ENCODE results near the gene DICER1. TPM values are rescaled to one million over a fixed set of nuclear protein-coding genes. Genes with fewer than 3 reads are reported as not detected.
A peak's percentile ranks its signal among the peaks of the same experiment; 100 is the strongest.

The DICER1 gene
- total RNA-seq, 1 experiment from 2014 or later = 14.0 TPM

DNA sequence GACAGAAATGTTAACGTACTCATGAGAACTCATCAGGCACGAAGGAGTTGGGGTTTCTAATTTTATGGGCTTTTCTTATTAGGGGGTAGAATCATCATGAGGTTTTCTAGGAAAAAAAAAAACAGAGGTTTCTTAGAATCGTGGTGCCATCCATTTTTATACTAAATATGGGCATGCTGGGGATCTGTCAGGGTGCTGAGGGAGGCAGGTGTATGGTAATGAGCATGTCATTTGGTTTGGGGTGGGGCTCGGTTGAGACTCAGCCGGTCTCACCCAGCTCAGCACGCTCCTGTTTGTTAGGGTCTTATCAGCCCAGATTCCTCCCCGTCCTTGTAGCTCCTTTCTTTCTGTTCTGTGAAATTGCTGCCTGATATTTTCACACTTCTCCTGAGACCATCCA, 98.2 kb downstream of the DICER1 start:
- DNase-seq (ENCODE audit: low spot score) = no peak

DNA sequence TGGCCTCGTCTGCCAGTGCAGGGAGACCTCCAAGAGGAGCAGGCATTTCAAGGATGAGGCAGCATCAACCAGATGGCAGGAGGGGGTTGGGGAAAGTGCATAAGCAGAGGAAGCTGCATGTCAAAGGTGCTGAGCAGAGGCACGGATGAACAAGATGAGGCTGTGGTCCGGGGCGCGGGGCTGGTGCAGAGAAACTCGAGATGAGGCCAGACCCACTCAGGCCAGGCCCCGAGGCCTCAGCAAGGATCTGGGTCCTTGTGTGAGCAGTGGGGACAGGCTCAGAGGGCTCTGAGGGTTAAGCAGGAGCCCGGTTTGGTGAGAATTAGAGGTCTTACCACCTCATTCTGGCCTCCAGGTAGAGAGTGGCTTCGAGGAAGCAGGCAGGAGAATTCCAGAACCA, 98.8 kb downstream of the DICER1 start:
- no peak for DNase-seq (ENCODE audit: low spot score)

DNA sequence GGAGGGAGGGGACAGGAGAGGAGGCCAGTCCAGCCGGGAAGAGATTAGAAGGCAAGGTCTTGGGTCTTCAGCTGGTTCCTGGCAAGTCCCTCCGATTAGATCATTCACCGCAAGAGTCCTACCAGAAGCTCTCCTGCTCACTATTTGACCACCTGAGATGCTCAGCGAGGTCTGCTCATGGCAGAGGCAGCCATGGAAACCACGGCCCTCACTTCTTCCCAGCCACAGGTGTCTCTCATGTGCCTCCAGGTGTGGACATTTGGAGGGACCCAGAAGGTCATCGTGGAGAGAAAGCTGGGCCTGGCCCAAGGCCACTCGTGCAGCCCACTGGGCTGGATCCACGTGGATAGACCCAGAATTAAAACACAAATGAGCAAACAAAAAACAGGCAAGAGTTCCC, 99.5 kb downstream of the DICER1 start:
- no peak for DNase-seq (ENCODE audit: low spot score)

DNA sequence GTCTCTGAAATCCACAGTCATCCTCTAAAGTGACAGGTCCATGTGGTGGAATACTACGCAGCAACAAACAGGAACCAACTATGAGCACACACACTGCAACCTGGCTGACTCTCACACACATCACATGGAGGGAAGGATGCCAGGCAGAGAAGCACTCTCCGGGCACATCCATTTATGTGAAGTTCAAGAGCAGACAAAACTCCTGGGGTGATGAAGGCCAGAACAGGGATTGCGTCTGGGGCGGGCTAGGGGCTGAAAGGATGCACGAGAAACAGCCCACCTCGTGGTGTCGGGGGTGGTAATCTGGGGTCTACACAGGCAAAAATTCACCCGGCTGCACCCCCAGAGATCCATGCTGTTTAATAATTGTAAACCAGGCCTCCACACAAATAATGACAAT, 100.2 kb downstream of the DICER1 start:
- no peak for DNase-seq (ENCODE audit: low spot score)

DNA sequence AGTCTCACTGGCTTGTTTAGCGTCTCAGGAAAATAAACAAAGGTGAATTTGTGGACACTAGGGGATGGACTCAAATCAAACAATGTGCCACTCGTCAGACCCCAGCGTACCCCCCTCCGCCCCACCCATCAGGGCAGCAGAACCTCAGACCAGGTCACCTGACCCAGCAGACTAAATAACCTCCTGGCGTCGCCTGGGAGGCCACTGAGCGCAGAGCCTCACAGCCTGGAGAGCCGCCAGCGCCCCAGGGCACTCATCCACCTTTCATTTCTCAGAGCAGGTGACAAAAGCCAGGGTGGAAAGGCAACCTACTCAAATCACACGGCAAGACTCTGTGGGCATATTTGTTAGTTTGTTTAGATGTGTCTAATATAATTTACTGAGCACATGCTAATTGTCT, 100.9 kb downstream of the DICER1 start:
- peak; percentile 35 for DNase-seq (ENCODE audit: low spot score)

DNA sequence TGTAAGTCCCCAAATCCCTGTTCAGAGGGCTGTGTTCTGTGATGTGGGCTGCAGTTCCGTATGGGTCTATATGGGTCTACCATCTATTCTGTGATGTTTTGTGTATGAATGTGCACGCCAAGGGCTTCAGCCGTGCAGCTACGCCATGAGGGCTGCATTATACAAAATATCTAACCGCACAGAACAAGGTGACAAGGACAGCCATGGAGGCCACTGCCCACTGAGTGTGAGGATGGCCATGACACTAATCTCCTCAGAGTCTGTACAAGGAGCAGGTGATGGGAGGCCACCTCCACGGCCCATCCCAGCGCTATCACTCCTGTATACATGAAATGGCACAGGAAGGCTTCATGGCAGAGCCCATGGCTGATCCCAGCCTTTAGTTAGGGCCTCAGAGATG, 102.0 kb downstream of the DICER1 start:
- no peak for DNase-seq (ENCODE audit: low spot score)

DNA sequence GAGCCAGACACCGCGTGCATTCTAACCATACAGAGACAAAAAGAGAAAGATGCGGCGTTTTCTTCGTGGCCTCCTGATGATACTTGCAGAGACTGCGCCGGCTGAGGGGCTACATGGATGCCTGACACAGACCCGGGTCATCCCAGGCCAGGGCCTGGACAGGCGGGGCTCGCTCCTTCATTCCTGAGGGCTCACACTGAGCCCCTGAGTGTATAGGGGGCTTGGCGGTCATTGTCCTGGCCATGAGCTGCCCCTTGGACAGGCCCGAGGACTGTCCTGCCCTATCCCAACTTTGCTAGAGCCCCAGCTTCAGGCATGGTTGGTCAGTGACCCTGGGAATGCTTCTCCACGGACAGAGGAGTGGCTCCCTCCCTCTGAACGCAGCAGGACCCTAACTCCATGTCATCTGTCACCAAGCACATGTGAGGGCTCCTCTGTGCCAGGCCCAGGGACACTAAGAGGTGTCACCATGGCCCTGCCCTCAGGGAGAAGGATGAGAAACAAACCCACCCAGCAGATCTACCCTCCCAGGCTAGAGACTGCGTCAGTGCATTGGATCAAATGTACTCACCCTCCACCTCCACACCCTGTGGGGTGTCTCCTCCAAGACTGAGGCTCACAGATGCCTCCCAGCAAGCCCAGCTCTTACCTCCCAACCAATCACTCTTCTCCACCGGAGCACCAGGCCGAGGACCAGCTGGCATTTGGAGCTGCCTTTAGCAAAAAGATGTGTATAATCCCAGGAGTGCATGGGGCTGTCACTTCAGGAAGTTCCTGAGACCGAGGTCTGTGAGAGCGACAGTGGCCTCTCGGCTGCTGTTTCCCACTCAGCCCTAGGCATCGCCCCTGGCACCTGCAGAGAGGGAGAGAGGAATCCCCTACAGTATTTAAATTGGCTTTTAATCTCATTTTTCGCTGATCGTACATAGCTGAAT, 102.7 kb downstream of the DICER1 start:
- no peak for DNase-seq (ENCODE audit: low spot score)

DNA sequence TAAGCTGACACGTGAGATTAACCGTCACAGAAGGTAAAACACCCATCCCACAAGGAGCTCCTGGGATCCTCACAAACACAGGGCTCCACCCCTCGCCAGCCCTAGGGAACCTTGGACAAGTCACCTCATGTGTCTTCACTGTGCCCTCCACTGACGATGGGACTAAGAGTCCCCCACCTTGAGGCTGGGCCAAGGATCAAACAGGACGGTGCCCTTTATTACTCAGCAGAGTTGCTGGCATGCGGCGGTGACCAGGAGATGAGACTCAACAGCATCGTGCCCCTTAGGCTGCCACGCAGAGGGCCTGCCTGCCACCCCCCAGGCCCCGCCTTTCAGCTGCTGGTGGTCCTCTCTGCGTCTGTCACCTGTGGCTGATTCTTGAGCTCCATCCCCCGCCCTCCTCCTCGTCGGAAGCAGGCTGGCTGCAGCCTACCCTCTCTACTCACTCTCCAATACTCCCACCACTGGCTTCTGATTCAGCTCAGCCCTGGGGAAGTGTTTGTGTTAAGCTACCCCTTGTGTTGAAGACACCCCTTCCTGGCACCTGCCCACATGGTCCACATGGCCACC, 105.2 kb downstream of the DICER1 start:
- DNase-seq (ENCODE audit: low spot score) = no peak

DNA sequence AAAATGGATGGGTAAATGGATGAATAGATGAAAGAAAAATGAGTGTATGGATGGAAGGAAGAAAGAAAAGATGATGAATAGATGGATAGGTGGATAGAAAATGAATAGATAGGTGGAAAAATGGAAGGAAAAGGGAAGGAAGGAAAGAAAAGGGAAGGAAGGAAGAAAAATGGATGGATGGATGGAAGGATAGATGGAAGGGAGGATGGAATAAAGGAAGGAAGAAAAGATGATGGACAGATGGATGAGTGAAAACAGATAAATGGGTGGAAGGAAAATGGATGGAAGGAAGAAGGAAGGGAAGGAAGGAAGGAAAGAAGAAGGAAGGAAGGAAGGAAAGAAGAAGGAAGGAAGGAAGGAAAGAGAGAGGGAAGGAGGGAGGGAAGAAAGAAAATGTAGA, 107.4 kb downstream of the DICER1 start:
- DNase-seq (ENCODE audit: low spot score) = no peak

DNA sequence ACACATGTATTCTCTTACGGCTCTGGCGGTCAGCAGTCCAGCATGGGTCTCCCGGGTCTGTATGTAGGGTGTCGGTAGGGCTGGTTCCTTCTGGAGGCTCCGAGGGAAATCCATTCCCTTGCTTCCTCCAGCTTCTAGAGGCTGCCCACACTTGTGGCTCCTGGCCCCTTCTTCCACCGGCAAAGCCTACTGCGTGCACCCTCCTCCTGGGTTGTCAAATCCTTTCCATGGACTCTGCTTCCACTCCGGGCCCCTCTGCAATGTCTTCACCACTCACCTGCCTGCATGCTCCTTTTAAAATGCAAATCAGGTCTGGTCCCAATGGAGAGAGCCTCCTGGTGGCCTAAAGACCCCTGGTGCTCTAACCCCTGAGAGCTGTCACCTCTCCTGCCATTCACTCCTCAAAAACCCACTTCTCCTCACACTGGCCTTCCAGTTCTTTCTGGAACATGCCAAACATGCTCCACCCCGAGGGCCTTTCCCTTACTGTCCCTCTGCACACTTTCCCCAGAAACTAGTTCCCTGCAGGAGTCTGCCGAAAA, 108.5 kb downstream of the DICER1 start:
- DNase-seq (ENCODE audit: low spot score) = no peak

DNA sequence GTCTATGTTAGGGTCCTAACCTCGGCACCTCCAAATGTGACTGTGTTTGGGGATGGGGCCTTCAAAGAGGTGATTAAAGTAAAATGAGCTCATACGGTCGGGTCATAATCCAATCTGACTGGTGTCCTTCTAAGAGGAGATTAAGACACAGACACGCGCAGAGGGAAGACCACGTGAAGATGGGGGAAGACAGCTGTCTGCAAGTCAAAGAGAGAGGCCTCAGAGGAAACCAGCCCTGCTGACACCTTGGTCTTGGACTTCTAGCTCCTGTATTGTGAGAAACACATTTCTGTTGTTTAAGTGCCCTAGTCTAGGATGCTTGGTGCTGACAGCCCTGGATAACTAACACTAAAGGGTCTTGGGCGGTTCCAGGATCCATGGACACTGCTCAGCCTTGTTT, 109.6 kb downstream of the DICER1 start:
- DNase-seq (ENCODE audit: low spot score) = no peak

DNA sequence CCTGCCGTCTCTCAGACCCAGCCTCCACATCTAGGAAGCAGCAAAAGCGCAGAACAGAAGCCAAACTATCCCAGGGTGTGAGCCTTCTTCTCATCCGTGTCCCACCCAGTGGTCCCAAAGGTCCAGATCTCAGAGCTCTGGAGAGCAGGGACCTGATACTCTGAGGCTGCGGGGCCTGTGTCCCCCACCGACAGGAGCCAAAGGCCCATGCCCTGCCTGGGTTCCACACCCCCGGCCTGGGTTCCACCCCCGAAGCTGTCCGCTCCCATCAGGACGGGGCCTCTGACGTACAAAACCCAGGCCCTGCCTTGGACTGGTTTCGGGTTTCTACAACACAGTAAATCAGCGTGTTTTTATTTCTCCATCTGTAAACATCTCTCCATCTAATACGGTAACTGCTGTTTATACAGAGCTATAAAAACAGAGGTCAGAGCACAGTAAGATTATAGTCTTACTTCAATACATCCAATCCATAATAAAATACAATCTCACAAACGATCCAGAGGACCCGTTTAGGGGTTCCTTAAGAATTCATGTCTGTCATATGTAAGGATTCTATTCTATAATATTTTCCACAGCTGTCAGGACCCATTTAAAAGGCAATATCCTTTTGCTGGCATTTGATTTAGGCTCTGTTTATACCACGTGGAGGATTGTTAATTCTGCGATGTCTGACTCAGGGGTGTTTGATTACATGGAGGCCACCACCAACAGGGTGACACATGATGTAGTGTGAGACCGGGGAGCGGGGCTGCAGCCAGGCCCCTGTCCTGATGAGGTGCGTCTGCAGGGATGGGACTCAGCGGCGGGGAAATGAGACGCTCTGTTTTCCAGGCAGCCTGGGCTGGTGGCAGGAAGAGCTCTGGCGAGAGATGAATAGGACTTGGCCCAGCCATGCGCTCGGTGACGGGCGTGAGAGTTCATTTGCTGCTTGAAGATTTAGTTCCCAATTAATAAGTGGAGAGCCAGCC, 110.3 kb downstream of the DICER1 start:
- peak; percentile 78 for DNase-seq (ENCODE audit: low spot score)

DNA sequence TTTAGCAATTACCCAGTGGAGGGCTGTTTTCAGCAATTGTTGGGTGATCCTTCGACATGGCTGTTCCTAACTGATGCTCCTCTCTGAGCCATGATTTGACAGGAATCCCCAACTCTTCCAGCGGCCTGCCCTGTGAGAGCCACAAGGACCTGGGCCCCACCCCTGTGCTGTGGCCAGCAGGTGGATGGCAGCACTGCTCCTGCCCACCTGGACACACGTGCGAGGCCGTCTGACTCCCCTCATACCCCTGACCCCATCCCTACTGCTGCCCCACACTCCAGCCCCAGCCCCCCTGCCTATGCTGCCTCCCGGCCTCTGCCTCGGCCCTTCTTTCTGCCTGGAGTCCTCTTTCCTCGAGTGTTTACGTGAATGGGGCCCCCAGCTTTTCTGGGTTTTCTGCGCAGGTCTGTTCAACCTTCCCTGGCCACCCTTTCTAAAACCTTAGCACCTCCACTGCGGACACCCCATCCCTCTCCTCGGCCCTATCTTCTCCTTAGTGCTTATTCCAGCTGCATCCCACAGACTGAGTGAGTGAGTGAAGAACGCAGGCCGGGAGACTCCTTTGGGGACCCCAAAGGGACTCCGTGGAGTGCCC, 111.4 kb downstream of the DICER1 start:
- no peak for DNase-seq (ENCODE audit: low spot score)

DNA sequence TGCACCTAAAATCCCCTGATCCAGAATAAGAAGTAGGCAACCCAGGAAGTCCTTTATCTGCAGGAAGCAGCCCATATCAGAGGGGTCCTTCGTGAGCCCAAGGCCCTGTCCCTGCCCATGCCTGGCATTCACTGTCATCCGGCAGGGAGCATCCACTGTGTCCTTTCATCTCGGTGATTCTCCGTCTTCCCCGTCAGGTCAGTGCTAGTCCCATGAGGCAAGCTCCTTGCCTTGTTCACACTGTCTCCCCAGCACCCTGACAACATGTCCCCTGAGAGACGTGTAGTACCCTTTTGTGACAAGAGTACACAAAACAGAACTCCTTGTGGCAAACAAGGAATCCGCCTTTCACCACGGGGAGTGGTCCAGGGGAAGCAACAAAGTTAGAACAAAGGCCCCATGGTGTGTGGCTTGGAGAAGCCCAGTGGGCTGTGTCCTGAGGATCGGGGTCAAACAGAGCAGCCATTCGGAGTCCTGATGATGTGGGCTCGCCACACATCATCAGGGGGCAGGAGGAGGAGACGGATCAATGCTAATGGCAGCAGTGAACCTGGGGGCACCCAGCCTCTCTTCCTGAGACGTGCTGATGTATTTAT, 112.1 kb downstream of the DICER1 start:
- DNase-seq (ENCODE audit: low spot score) = no peak

DNA sequence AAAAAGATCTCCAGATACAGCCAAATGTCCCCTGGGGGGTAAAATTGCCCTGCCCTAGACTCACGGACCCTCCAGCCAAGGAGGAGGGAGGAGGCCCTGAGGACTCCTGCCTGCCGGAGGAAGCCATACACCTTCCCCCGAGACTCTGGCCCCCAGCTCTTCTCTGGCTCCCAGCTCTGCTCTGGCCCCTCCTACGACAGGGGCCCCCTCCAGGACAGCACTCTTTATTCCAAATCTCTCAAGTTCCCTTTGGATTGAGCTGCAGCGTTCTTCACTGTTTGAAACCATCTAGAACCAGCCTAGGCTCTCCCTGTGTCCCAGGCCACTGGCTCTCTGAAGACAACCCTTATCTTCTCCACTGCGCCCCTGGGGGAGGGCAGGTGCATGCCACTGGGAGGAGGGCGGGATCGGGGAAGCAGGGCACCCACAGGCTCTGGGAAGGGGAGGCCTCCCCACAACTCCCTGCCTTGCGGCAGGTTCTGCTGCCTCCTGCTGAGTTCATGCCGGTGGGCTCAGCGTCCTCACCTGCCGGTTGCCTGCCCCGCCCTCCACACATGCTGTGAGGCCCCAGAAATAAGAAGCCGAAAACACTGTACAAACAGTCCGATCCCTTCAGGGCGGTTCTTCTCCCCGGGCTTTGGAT, 112.7 kb downstream of the DICER1 start:
- no peak for DNase-seq (ENCODE audit: low spot score)

DNA sequence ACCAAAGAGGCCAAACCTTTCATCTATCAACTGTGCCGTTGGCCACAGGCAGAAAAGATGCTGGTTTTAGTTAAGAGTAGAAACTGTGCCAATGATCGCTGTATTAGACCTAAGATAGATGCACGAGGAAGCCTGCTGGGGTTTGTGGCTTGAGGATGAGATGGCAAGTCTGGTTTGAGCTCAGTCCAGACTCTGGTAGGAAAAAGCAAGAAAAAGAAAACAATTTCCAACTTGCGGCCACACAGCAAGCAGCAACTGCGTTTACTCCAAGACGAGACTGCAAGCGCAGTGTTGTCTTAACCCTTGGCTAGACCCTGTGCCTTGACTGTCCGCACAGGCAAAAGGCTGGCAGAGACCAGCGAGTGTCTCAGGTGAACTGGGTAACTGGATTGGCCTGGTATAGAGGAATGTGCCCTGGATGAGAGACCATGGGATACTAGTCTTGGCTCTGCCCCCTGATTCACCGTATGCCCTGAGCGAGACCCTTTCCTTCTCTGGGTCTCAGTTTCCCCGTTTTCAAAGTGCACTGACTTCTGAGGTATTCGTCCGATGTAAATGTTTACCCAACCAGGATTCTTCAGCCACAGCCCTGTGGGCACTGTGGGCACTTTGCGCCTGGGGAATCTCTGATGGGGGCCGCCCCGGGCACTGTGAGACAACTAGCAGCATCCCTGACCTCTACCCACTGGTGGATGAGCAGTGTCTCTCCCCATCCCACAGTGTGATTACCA, 113.4 kb downstream of the DICER1 start:
- DNase-seq (ENCODE audit: low spot score) = no peak

DNA sequence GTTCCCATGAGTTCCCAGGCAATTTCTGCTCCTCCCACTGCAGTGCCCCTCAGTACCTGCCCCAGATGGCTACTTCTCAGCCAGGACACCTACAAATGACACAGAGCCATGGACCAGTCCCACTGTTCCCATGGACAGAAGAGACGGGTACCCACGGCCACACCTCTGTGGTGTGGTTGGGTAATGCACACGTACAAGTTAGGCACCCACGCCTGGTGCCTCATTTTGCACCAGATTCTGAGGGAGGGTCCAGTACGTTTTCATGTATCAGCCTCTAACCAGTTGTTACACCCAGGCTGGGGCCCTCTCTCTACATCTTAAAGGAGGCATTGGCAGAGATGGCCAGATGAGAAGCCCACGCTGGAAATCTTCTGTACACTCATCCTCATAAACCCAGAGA, 114.0 kb downstream of the DICER1 start:
- no peak for DNase-seq (ENCODE audit: low spot score)

DNA sequence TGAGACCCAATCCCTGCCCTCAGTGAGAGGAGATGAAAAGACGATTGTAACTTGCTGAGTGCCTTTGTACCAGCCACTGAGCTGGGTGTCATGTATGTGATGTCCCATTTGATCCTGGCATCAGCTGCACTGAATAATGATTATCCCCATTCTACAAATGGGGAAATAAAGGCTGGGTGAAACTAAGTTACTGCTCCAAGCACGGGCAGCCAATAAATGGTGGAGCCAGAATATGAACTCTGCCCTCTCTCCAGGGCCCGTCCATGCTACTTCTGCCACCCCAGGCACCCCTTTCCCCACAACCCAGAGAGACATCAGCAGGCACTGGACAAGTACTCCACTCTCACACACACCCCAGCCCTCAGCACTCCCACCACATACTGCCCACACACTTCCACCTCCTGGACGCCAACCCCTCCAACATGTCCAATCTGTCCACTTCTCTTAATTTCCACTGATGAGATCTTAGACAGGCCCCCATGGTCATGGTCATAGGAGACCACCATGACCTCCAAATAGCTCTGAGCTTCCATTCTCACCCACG, 115.8 kb downstream of the DICER1 start:
- no peak for DNase-seq (ENCODE audit: low spot score)

DNA sequence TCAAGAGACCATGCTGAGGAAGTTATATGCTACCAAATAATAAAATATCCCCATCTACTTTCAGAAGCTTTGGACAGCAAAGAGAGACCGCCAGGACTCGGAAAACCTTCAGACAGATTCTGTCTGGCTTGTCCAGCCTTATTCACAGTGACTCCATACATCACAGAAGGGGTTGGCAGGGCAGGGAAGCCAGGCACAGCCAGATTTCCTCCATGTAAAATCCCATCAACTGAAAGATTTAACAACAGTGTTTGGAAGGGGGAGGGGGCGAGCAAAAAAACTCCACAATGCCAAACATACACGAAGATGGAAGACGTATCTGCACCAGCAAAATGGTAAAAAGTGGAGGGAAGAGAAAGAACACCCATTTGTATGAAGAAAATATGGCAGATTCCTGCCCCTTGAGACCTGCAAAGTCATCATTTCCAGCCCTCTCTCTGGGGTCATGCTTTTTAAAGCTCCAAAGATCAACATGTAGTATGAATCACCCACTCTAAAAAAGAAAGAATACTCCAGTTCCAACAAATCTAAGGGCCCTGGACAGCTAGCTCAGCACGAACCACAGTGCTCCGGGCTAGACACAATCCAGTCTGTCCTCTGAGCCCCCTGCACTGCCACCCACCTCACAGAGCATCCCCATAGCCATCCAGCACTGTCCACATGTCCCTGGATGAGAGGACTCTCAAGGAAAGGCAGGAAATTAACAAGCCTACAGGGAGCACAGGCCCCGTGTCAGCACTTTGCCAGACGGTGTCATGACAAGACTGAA, 116.4 kb downstream of the DICER1 start:
- peak; percentile 27 for DNase-seq (ENCODE audit: low spot score)
